ENCODE measurements around the gene TRPM4.

Gene TRPM4

GRCh38 chr19:49229416-49229815 lies 71.8 kb downstream of the TRPM4 start:
- DNase-seq (ENCODE audit: low read depth in 2 of 2) = no peak

DNA sequence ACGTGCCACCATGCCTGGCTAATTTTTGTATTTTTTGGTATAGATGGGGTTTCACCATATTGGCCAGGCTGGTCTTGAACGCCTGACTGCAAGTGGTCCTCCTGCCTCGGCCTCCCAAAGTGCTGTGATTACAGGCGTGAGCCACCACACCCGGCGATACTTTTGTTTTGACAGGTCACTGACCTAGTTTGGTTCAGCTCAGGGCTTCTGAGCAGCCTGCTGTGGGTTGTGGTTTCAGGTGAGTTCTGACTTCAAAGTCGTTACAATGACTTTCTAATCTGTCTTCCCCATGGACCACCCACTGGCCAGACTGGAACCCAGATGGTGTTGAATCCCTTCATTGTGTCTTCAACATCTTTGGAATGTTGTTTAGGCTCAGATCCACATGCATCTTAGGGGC lies 73.8 kb downstream of the TRPM4 start:
- DNase-seq (ENCODE audit: low read depth in 2 of 2) = no peak

- no peak for DNase-seq (ENCODE audit: low read depth in 2 of 2)
Measured at GRCh38 chr19:49231804-49232203, 74.2 kb downstream of the TRPM4 start.

DNA sequence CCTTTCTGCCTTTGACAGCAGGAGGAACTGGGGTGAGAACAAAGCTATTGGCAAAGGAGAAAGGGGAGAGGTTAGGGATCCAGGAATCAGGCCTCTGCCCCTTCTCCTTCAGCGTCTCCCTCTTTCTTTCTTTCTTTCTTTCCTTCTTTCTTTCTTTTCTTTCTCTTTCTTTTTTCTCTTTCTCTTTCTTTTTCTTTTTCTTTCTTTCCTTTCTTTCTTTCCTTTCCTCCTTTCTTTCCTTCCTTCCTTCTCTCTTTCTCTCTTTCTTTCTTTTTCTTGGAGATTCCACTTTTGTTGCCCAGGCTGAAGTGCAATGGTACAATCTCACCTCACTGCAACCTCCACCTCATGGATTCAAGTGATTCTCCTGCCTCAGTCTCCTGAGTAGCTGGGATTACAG lies 75.6 kb downstream of the TRPM4 start:
- no peak for DNase-seq (ENCODE audit: low read depth in 2 of 2)

DNA sequence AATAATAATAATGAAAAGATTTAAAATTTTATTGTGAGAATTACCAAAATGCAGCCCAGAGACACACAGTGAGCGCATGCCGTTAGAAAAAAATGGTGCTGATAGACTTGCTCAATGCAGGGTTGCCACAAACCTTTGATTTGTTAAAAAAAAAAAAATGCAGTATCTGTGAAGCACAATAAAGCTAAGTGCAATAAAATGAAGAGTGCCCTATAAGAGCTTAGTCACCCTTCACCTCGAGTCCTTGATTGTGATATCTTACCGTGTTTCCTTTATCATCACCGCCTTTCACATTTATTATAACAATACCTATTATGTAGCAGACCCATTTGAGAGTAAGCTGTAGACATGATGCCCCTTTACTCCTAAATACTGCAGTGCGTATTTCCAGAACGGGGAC lies 84.2 kb downstream of the TRPM4 start:
- DNase-seq (ENCODE audit: low read depth in 2 of 2) = no peak

DNA sequence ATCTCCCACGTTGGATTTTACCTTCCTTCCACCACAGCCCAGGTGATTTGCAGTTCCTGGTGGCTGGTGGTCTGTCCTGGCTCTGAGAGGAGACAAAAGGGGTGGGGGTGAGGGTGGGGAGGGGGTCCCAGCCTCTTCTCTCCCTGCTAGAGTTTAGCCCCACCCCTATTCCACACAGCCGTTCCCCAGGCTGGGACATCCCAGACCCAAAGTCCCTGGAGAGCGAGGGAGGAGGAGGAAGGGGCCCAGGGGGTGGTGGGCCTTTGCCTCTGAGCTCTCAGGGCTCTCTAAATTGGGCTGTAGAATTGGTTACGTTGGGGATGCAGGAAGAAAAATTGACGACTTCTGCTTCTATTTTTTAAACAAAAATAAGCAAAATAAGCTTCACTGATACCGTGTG lies 85.5 kb downstream of the TRPM4 start:
- DNase-seq (ENCODE audit: low read depth in 2 of 2) = no peak

DNA sequence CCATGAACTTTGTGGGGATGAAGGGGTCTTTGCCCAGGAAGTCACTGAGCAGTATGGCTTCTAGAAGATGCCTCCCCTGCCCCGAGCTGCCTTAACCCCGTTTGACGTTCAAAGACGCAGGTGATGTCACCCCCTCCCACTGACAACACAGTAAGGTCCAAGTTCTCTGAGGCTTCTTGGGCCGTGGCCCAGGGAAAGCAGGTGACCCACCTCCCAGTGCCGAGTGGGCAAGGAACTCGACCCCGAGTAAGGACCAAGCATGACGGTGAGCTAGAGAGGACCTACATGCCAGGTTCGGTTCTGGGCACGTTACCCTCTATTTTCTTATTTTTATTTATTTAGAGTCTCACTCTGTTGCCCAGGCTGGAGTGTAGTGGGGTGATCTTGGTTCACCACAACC lies 86.1 kb downstream of the TRPM4 start:
- DNase-seq (ENCODE audit: low read depth in 2 of 2) = no peak

GRCh38 chr19:49244256-49244655 lies 86.7 kb downstream of the TRPM4 start:
- no peak for DNase-seq (ENCODE audit: low read depth in 2 of 2)

DNA sequence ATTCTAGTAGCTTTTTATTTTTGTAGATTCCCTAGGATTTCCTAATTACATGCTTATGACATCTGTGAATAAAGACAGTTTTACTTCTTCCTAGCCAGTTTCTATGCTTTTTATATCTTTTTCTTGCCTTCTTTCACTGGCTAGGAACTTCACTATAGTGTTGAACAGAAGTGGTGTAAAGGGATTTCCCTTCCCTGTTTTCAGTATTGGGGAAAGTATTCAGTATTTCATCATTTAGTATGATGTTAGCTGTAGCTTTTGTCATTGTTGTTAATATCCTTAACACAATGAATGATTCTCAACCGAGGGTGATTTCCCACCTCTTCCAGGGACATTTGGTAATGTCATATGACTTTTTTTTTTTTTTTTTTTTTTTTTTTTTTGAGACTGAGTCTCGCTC lies 90.1 kb downstream of the TRPM4 start:
- DNase-seq (ENCODE audit: low read depth in 2 of 2) = no peak

DNA sequence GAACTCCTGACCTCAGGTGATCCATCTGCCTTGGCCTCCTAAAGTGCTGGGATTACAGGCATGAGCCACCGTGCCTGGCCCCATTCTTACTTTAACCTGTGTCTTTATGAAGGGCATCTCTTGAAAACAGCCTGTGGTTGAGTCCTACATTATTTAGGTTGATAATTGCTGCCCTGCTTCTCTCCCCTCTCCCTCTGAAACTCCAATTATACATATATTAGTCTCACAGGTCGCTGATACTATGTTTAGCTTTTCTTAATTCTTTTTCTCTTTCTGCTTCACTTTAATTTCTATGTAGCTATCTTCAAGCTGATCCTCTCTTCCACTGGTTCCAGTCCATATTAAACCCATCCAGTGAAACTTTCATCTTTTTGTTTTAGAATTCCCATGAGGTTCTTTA lies 92.3 kb downstream of the TRPM4 start:
- no peak for DNase-seq (ENCODE audit: low read depth in 2 of 2)

DNA sequence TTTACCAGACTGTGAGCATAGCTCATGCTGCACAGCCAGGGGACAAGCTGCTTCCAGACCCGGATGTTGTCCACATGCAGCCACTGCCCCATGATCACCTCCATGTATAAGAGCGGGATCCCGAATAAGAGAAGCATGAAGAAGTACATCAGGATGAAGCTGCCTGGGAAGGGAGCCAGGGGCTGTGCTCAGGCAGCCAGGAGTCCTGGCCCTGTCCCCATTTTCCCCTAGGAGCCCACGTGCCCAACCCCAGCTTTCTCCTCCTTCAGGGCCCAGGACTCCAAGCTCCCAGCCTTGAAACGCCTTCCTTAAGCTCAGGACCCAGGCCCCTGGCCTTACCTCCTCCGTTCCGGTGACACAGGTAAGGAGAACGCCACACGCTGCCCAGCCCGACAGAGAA lies 98.1 kb downstream of the TRPM4 start:
- DNase-seq (ENCODE audit: low read depth in 2 of 2) = no peak

DNA sequence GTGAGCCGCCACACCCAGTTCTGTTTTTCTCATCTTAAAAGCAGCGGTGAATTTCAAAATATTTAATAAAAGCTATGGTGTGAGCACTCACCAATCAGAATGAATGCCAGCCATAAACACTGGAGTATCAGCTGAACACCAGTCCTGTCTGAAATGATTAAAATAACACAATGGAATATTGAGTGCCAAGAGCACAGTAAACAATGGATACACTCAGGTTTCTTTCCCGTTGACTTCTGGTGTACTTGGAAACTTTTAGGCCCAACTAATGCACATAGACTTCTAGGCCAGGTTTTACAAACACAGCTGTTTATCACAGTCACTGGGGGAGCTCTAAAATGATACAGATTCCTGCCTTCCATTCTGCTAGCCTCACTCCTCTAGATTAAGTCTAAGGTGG lies 99.1 kb downstream of the TRPM4 start:
- no peak for DNase-seq (ENCODE audit: low read depth in 2 of 2)

Data from stimulated activated CD4-positive, alpha-beta T cell treated with anti-CD3 and anti-CD28 coated beads, Interleukin-15, amount 100 ng/mL, for 48 hours (primary cell).